Measurements from ENCODE around the gene LAMA3. TPM values are rescaled to one million over a fixed set of nuclear protein-coding genes. Genes with fewer than 3 reads are reported as not detected.

Gene LAMA3
- total and polyA plus RNA-seq, 2 of the 13 experiments (the other 11 are each of a cell fraction or from before 2014, with no cell fraction given): 0.45 to 2.2 TPM

- in situ Hi-C loops (cut with HindIII; ENCODE audit: extremely low pct_ligation_motif_present, low pct_unique_long_range_greater_than_20kb): no loop called here
- FAIRE-seq (no peak), DNase-seq (ENCODE audit: low spot score) (no peak), ATAC-seq (no peak)
- Histone ChIP-seq H3K9me3 (ENCODE audit: low read length) (no peaks in the 10 kb centered on the region), H3K4me1 (ENCODE audit: insufficient read depth, low read length) (peaks cover 9% of the 10 kb centered on the region), H3K79me2 (ENCODE audit: insufficient read depth, low read length) (no peaks in the 10 kb centered on the region), H3K4me2 (ENCODE audit: low read depth, low read length) (peak overlapping the region; percentile 91), H3K27me3 (ENCODE audit: control insufficient read depth in 1 of 2, insufficient read depth in 2 of 2, low read length in 2 of 2) (peaks cover 5 to 36% of the 10 kb centered on the region in 2 experiments), H3K27ac (ENCODE audit: extremely low read length, insufficient read depth, low read length) (no peak overlapping the region), H3K36me3 (replicated peaks in 1 of 2; ENCODE audit: control insufficient read depth in 1 of 2, insufficient read depth in 2 of 2, low read length in 2 of 2) (no peaks in the 10 kb centered on the region), H3K4me3 (replicated peaks in 1 of 3; ENCODE audit: insufficient read depth in 1 of 3, low read depth in 2 of 3, low read length in 3 of 3) (peak overlapping the region in 1 of 3 experiments; percentile 67; a peak in 1 of 6 replicates), H2AFZ (ENCODE audit: low read length) (no peak overlapping the region), H3K9ac (ENCODE audit: insufficient read depth, low read depth, low read length) (no peak overlapping the region), H4K20me1 (ENCODE audit: insufficient read depth, low read length) (no peaks in the 10 kb centered on the region)
- WGBS (ENCODE audit: low lambda C conversion rate): 46% methylated on average over 9 of the region's 9 CpGs
- POLR2A ChIA-PET: no interaction called here
- intact Hi-C loops (cut with micrococcal nuclease; ENCODE audit: unreplicated experiment): no loop called here
- TF ChIP-seq EZH2 (conservative IDR thresholded peaks at IDR 0.05; ENCODE audit: low read depth, low read length): 0 out of 2 replicates have a peak, but pooled peaks have one; percentile 34
- TF ChIP-seq RBM39 (IDR thresholded peaks at IDR 0.05; ENCODE audit: low read depth, low read length, poor library complexity, severe bottlenecking): no peak
- TF ChIP-seq ZNF354B (CRISPR knock-in tag; IDR thresholded peaks at IDR 0.05): no peak
- no TSS peak for BruUV-seq (replicated peaks)
- CTCF ChIA-PET (ENCODE audit: low intra/inter-chr PET ratio, low total read pairs): no interaction called here
Observed at GRCh38 chr18:23661735-23662308, 27.4 kb upstream of the LAMA3 start.

DNA sequence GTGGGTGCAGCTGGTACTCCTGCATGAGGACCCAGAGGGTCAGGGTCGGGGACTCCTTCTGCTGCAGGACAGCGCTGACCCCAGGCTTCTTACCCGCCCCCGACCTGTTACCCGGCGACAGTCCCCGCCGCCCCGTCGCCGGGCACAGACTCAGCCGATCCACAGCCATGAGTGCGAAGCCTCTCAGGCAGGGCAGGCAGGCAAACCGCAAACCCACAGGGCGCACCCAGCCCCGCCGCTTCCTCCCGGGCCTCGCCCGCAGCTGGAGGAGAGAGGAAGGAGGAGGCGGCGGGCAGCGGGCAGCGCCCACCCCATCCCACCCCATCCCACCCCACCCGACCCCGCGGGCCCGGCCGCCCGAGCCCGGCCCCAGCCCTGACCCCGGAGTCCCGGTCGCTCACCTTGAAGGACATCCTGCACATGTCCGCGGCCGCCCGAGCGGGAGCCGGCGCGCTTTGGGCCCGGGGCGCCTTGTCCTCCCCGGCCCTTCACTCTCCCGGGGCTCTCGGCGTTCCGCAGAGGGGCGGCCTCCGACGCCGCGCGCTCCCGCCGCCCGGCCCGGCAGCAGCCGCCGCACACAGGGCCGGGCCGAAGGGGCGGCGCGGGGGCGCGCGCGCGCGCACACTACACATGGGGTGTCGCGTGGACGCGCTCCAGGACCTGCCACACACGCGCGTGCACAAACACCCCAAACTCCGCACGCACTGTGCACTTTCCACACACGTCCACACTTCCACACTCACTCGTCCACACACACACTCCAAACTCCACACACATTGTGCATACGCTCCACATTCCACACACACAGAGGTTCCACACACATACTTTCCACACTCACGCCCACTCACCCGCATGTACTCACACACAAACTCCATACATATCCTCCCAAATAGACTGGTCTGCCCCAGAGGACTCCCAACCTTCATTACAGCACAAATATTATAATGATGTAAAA lies 26.7 kb upstream of the LAMA3 start, which contains the start of gene ANKRD29:
Gene ANKRD29 (minus strand): TSS at position 603 of the 955 bp plus-strand sequence. CDS start 181 bp downstream, at position 422.
- POLR2A ChIA-PET: no interaction called here
- Histone ChIP-seq H4K20me1 (ENCODE audit: insufficient read depth, low read length) (no peaks in the 10 kb centered on the region), H3K4me2 (ENCODE audit: low read depth, low read length) (peak within 1 kb of the TSS; percentile 91), H3K9me3 (ENCODE audit: low read length) (no peaks in the 10 kb centered on the region), H3K4me1 (ENCODE audit: insufficient read depth, low read length) (peaks cover 9% of the 10 kb centered on the region), H3K4me3 (replicated peaks in 1 of 3; ENCODE audit: insufficient read depth in 1 of 3, low read depth in 2 of 3, low read length in 3 of 3) (peak within 1 kb of the TSS; percentile 34 to 67 (median 46)), H2AFZ (ENCODE audit: low read length) (no peak within 1 kb of the TSS), H3K27me3 (ENCODE audit: control insufficient read depth in 1 of 2, insufficient read depth in 2 of 2, low read length in 2 of 2) (peaks cover 3 to 36% of the 10 kb centered on the region in 2 experiments), H3K27ac (ENCODE audit: extremely low read length, insufficient read depth, low read length) (no peak within 1 kb of the TSS), H3K79me2 (ENCODE audit: insufficient read depth, low read length) (no peaks in the 10 kb centered on the region), H3K36me3 (replicated peaks in 1 of 2; ENCODE audit: control insufficient read depth in 1 of 2, insufficient read depth in 2 of 2, low read length in 2 of 2) (no peaks in the 10 kb centered on the region), H3K9ac (ENCODE audit: insufficient read depth, low read depth, low read length) (peak within 1 kb of the TSS; percentile 18; the same call in 1 of the 2 replicates)
- FAIRE-seq: no peak
- intact Hi-C loops (cut with micrococcal nuclease; ENCODE audit: unreplicated experiment) (no loop called here), in situ Hi-C loops (cut with HindIII; ENCODE audit: extremely low pct_ligation_motif_present, low pct_unique_long_range_greater_than_20kb) (no loop called here)
- 4% methylated on average over 13 of the region's 86 CpGs for WGBS (ENCODE audit: low lambda C conversion rate)
- CTCF ChIA-PET (ENCODE audit: low intra/inter-chr PET ratio, low total read pairs): no interaction called here
- TF ChIP-seq ZNF777 (CRISPR knock-in tag; IDR thresholded peaks at IDR 0.05): peak; percentile 51; the same call in 1 of the 2 replicates
- no peak for TF ChIP-seq ZFP37 (CRISPR knock-in tag; IDR thresholded peaks at IDR 0.05; ENCODE audit: borderline replicate concordance)
- TF ChIP-seq BORCS8-MEF2B (CRISPR knock-in tag; IDR thresholded peaks at IDR 0.05): no peak
- 0 out of 2 replicates have a peak, but pooled peaks have one; percentile 18 for TF ChIP-seq ZFY (CRISPR knock-in tag; IDR thresholded peaks at IDR 0.05)
- peak; percentile 89 for TF ChIP-seq EZH2 (conservative IDR thresholded peaks at IDR 0.05; ENCODE audit: low read depth, low read length)
- 0 out of 2 replicates have a peak, but pooled peaks have one; percentile 56 for TF ChIP-seq MTF2 (CRISPR knock-in tag; IDR thresholded peaks at IDR 0.05; ENCODE audit: borderline replicate concordance)
- TF ChIP-seq, protein P1, sequence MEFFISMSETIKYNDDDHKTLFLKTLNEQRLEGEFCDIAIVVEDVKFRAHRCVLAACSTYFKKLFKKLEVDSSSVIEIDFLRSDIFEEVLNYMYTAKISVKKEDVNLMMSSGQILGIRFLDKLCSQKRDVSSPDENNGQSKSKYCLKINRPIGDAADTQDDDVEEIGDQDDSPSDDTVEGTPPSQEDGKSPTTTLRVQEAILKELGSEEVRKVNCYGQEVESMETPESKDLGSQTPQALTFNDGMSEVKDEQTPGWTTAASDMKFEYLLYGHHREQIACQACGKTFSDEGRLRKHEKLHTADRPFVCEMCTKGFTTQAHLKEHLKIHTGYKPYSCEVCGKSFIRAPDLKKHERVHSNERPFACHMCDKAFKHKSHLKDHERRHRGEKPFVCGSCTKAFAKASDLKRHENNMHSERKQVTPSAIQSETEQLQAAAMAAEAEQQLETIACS (CRISPR knock-in tag; IDR thresholded peaks at IDR 0.05): peak; percentile 85
- TF ChIP-seq, protein P2, sequence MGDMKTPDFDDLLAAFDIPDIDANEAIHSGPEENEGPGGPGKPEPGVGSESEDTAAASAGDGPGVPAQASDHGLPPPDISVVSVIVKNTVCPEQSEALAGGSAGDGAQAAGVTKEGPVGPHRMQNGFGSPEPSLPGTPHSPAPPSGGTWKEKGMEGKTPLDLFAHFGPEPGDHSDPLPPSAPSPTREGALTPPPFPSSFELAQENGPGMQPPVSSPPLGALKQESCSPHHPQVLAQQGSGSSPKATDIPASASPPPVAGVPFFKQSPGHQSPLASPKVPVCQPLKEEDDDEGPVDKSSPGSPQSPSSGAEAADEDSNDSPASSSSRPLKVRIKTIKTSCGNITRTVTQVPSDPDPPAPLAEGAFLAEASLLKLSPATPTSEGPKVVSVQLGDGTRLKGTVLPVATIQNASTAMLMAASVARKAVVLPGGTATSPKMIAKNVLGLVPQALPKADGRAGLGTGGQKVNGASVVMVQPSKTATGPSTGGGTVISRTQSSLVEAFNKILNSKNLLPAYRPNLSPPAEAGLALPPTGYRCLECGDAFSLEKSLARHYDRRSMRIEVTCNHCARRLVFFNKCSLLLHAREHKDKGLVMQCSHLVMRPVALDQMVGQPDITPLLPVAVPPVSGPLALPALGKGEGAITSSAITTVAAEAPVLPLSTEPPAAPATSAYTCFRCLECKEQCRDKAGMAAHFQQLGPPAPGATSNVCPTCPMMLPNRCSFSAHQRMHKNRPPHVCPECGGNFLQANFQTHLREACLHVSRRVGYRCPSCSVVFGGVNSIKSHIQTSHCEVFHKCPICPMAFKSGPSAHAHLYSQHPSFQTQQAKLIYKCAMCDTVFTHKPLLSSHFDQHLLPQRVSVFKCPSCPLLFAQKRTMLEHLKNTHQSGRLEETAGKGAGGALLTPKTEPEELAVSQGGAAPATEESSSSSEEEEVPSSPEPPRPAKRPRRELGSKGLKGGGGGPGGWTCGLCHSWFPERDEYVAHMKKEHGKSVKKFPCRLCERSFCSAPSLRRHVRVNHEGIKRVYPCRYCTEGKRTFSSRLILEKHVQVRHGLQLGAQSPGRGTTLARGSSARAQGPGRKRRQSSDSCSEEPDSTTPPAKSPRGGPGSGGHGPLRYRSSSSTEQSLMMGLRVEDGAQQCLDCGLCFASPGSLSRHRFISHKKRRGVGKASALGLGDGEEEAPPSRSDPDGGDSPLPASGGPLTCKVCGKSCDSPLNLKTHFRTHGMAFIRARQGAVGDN (CRISPR knock-in tag; IDR thresholded peaks at IDR 0.05): peak; percentile 22; the same call in 1 of the 2 replicates
- BruUV-seq (replicated peaks): no TSS peak
- peak; percentile 85 for ATAC-seq
- no peak for DNase-seq (ENCODE audit: low spot score)
